Stimulated activated naive CD4-positive, alpha-beta T cell treated with Interleukin-2 at 50 U/mL for 16 hours (primary cell): ENCODE data around the gene ZNF771.

Source experiments
- DNase-seq: peaks from one replicate; lab custom pipeline; 2025; lab: John Stamatoyannopoulos, UW

Gene ZNF771

GRCh38 chr16:30398661-30399434 is 8.6 kb upstream of the ZNF771 start:
- DNase-seq: no peak

- no peak for DNase-seq
These were observed 7.8 kb upstream of the ZNF771 start for GRCh38 chr16:30399435-30400186.

- DNase-seq: no peak
These were observed 5.5 kb upstream of the ZNF771 start for GRCh38 chr16:30401768-30402425.

- no peak for DNase-seq
These were observed 658 bp upstream of the ZNF771 start for GRCh38 chr16:30406795-30407101.

GRCh38 chr16:30407804-30408534 is 563 bp downstream of the ZNF771 start:
- DNase-seq: no peak

- DNase-seq: peak; percentile 87
These were observed 2.0 kb downstream of the ZNF771 start for GRCh38 chr16:30409125-30410060.

GRCh38 chr16:30413112-30413806 is 5.9 kb downstream of the ZNF771 start:
- DNase-seq: no peak

GRCh38 chr16:30414159-30414558 is 6.8 kb downstream of the ZNF771 start:
- DNase-seq: no peak

GRCh38 chr16:30416047-30416603 is 8.7 kb downstream of the ZNF771 start:
- no peak for DNase-seq

GRCh38 chr16:30416624-30417528 is 9.5 kb downstream of the ZNF771 start:
- DNase-seq: no peak

- DNase-seq: peak; percentile 85
These were observed 10.3 kb downstream of the ZNF771 start for GRCh38 chr16:30417529-30418349.

GRCh38 chr16:30418350-30419181 is 11.2 kb downstream of the ZNF771 start:
- no peak for DNase-seq

- no peak for DNase-seq
These were observed 13.6 kb downstream of the ZNF771 start for GRCh38 chr16:30421010-30421409.

- no peak for DNase-seq
These were observed 20.6 kb downstream of the ZNF771 start for GRCh38 chr16:30428055-30428454.

GRCh38 chr16:30429418-30429677 is 21.9 kb downstream of the ZNF771 start:
- no peak for DNase-seq

- peak; percentile 97 for DNase-seq
These were observed 22.4 kb downstream of the ZNF771 start, which contains the start of gene DCTPP1 for GRCh38 chr16:30429678-30430427. TSS of gene DCTPP1 (minus strand) at chr16:30430030. CDS start at chr16:30429980, 50 bp downstream.
